Activated CD4-positive, alpha-beta memory T cell treated with anti-CD3 and anti-CD28 coated beads, Interleukin-2, amount 10 ng/mL, durations not matched to agents 7 days and 5 days (primary cell): ENCODE results near the gene SRP14. TPM values are rescaled to one million over a fixed set of nuclear protein-coding genes. Genes with fewer than 3 reads are reported as not detected.
"Not testable (repeated sequence)": the region's sequence is repeated elsewhere in the genome, so short reads cannot be mapped to it uniquely, and the experiment has no call there.

Experiments used
- CTCF ChIA-PET: fragments of 350-600 bp; sonication (Branson Sonifier 250); formaldehyde crosslinking; loops from one replicate; lab custom pipeline; 2021; ENCODE audit warnings: antibody characterized with exemption, inconsistent platforms; lab: Charles Lee
- POLR2A ChIA-PET: fragments of 350-600 bp; sonication (Branson Sonifier 250); formaldehyde crosslinking; loops from one replicate; lab custom pipeline; 2021; ENCODE audit warnings: antibody characterized with exemption; lab: Charles Lee
- DNase-seq: peaks from one replicate; pipeline ENCODE4 v3.0.0-alpha.2; 2020
- H3K27ac Mint-ChIP-seq: one replicate; pipeline ENCODE4 v1.8.0; 2021; ENCODE audit warnings: mild to moderate bottlenecking, mixed read lengths
- H3K27me3 Mint-ChIP-seq: one replicate; pipeline ENCODE4 v1.8.0; 2021; ENCODE audit warnings: mixed read lengths
- H3K36me3 Mint-ChIP-seq: one replicate; pipeline ENCODE4 v1.8.0; 2021; ENCODE audit warnings: low read depth, mixed read lengths
- H3K4me1 Mint-ChIP-seq: one replicate; pipeline ENCODE4 v1.8.0; 2021; ENCODE audit warnings: mixed read lengths
- H3K4me3 Mint-ChIP-seq: one replicate; pipeline ENCODE4 v1.8.0; 2021; ENCODE audit warnings: mild to moderate bottlenecking, mixed read lengths
- H3K9me3 Mint-ChIP-seq: one replicate; pipeline ENCODE4 v1.8.0; 2021; ENCODE audit warnings: mixed read lengths
- total RNA-seq, 2 experiments: library from RNA; stranded (reverse); gene quantifications; one replicate each; pipeline ENCODE4 v1.2.3, GENCODE V29; 2021

Gene SRP14
- total RNA-seq, 2 experiments from 2014 or later: 150 to 153 TPM

GRCh38 chr15:40044717-40045571 lies 6.0 kb upstream of the SRP14 start:
- peaks cover 11% of the 10 kb centered on the region for H3K36me3 Mint-ChIP-seq
- POLR2A ChIA-PET: interaction anchor here (0.9 to 1.6 kb wide), 9 partner anchors 9 to 230 kb away, joined by 3 to 18 read pairs (median 3); partner anchors contain the start of genes BMF and BUB1B
- peaks cover 77% of the 10 kb centered on the region for H3K4me1 Mint-ChIP-seq
- no peaks in the 10 kb centered on the region for H3K27me3 Mint-ChIP-seq
- peak; percentile 88 for DNase-seq
- peak overlapping the region; percentile 47 for H3K27ac Mint-ChIP-seq
- no peaks in the 10 kb centered on the region for H3K9me3 Mint-ChIP-seq
- no peak overlapping the region for H3K4me3 Mint-ChIP-seq
- CTCF ChIA-PET: interaction anchor here (0.6 to 8.4 kb wide), 34 partner anchors 8 to 282 kb away, joined by 3 to 146 read pairs (median 4); partner anchors contain the start of genes BMF and BUB1B

GRCh38 chr15:40043927-40044716 lies 5.1 kb upstream of the SRP14 start:
- peaks cover 73% of the 10 kb centered on the region for H3K4me1 Mint-ChIP-seq
- ChIA-PET POLR2A (interaction anchor here (1.8 kb wide), 1 partner anchor 70 kb away, joined by 4 read pairs; no protein-coding TSS in a partner anchor), CTCF (interaction anchor here (0.9 to 8.4 kb wide), 3 partner anchors 60 to 229 kb away, joined by 3 to 146 read pairs (median 4); partner anchors contain the start of gene BMF)
- no peaks in the 10 kb centered on the region for H3K27me3 Mint-ChIP-seq
- H3K4me3 Mint-ChIP-seq: no peak overlapping the region
- no peak for DNase-seq
- H3K27ac Mint-ChIP-seq: no peak overlapping the region
- no peaks in the 10 kb centered on the region for H3K9me3 Mint-ChIP-seq
- H3K36me3 Mint-ChIP-seq: peaks cover 10% of the 10 kb centered on the region

- POLR2A ChIA-PET: interaction anchor here (1.8 kb wide), 1 partner anchor 71 kb away, joined by 4 read pairs; no protein-coding TSS in a partner anchor
- Mint-ChIP-seq H3K36me3 (peaks cover 18% of the 10 kb centered on the region), H3K27me3 (no peaks in the 10 kb centered on the region), H3K4me1 (peaks cover 66% of the 10 kb centered on the region), H3K27ac (no peak overlapping the region), H3K4me3 (no peak overlapping the region), H3K9me3 (no peaks in the 10 kb centered on the region)
- DNase-seq: no peak
- CTCF ChIA-PET: interaction anchor here (0.9 to 8.4 kb wide), 2 partner anchors 61 to 174 kb away, joined by 3 to 146 read pairs; partner anchors contain the start of gene BMF
Observed at GRCh38 chr15:40042791-40043320, 3.9 kb upstream of the SRP14 start.

- ChIA-PET CTCF (interaction anchor here (0.7 to 4.1 kb wide), 6 partner anchors 11 to 238 kb away, joined by 3 to 20 read pairs (median 6); partner anchors contain the start of gene BMF), POLR2A (interaction anchor here (0.6 to 4.9 kb wide), 7 partner anchors 7 to 259 kb away, joined by 3 to 46 read pairs (median 4); partner anchors contain the start of gene BUB1B)
- H3K4me3 Mint-ChIP-seq: peak overlapping the region; percentile 68
- H3K27me3 Mint-ChIP-seq: no peaks in the 10 kb centered on the region
- no peaks in the 10 kb centered on the region for H3K9me3 Mint-ChIP-seq
- H3K4me1 Mint-ChIP-seq: peaks cover 62% of the 10 kb centered on the region
- DNase-seq: no peak
- H3K36me3 Mint-ChIP-seq: peaks cover 36% of the 10 kb centered on the region
- H3K27ac Mint-ChIP-seq: peak overlapping the region; percentile 57
Observed at GRCh38 chr15:40040770-40041169, 1.8 kb upstream of the SRP14 start.

- peaks cover 40% of the 10 kb centered on the region for H3K36me3 Mint-ChIP-seq
- peak overlapping the region; percentile 68 for H3K4me3 Mint-ChIP-seq
- ChIA-PET POLR2A (interaction anchor here (0.6 to 4.9 kb wide), 11 partner anchors 8 to 268 kb away, joined by 3 to 46 read pairs (median 5); partner anchors contain the start of genes BMF, BUB1B and PLCB2), CTCF (interaction anchor here (0.7 to 4.9 kb wide), 10 partner anchors 12 to 367 kb away, joined by 3 to 20 read pairs (median 8); partner anchors contain the start of genes BMF and BUB1B)
- peaks cover 61% of the 10 kb centered on the region for H3K4me1 Mint-ChIP-seq
- H3K27me3 Mint-ChIP-seq: no peaks in the 10 kb centered on the region
- no peaks in the 10 kb centered on the region for H3K9me3 Mint-ChIP-seq
- H3K27ac Mint-ChIP-seq: peak overlapping the region; percentile 57
- no peak for DNase-seq
Observed at GRCh38 chr15:40040293-40040635, 1.3 kb upstream of the SRP14 start.

- ChIA-PET CTCF (interaction anchor here (0.9 to 4.9 kb wide), 9 partner anchors 9 to 271 kb away, joined by 3 to 20 read pairs (median 5); partner anchors contain the start of genes BMF and BUB1B), POLR2A (interaction anchor here (0.9 to 4.9 kb wide), 9 partner anchors 9 to 270 kb away, joined by 3 to 46 read pairs (median 9); partner anchors contain the start of genes BMF, BUB1B, EIF2AK4 and FSIP1)
- H3K4me3 Mint-ChIP-seq: peak overlapping the region; percentile 100
- no peaks in the 10 kb centered on the region for H3K9me3 Mint-ChIP-seq
- peak overlapping the region; percentile 95 for H3K27ac Mint-ChIP-seq
- no peak for DNase-seq
- no peaks in the 10 kb centered on the region for H3K27me3 Mint-ChIP-seq
- H3K4me1 Mint-ChIP-seq: peaks cover 56% of the 10 kb centered on the region
- peaks cover 50% of the 10 kb centered on the region for H3K36me3 Mint-ChIP-seq
Observed at GRCh38 chr15:40038275-40038637, 725 bp downstream of the SRP14 start.

- CTCF ChIA-PET: interaction anchor here (0.7 to 4.9 kb wide), 10 partner anchors 8 to 272 kb away, joined by 3 to 20 read pairs (median 4); partner anchors contain the start of gene BMF
- H3K27me3 Mint-ChIP-seq: no peaks in the 10 kb centered on the region
- H3K4me1 Mint-ChIP-seq: peaks cover 56% of the 10 kb centered on the region
- H3K4me3 Mint-ChIP-seq: peak overlapping the region; percentile 100
- H3K9me3 Mint-ChIP-seq: no peaks in the 10 kb centered on the region
- DNase-seq: no peak
- H3K27ac Mint-ChIP-seq: peak overlapping the region; percentile 95
- H3K36me3 Mint-ChIP-seq: peaks cover 49% of the 10 kb centered on the region
- POLR2A ChIA-PET: interaction anchor here (0.5 to 4.9 kb wide), 10 partner anchors 10 to 270 kb away, joined by 3 to 46 read pairs (median 6); partner anchors contain the start of genes BMF, BUB1B, EIF2AK4 and FSIP1
Observed at GRCh38 chr15:40037721-40038120, 1.3 kb downstream of the SRP14 start.

- H3K4me1 Mint-ChIP-seq: peaks cover 39% of the 10 kb centered on the region
- not testable (repeated sequence) for H3K9me3 Mint-ChIP-seq, DNase-seq, H3K27me3 Mint-ChIP-seq, H3K4me3 Mint-ChIP-seq, H3K27ac Mint-ChIP-seq
- H3K36me3 Mint-ChIP-seq: peaks cover 69% of the 10 kb centered on the region
- ChIA-PET CTCF (interaction anchor here (0.6 to 4.9 kb wide), 8 partner anchors 10 to 522 kb away, joined by 3 to 20 read pairs (median 4); no protein-coding TSS in a partner anchor), POLR2A (interaction anchor here (1.3 to 1.5 kb wide), 2 partner anchors 12 to 134 kb away, joined by 3 read pairs; no protein-coding TSS in a partner anchor)
Observed at GRCh38 chr15:40035182-40035581, 3.8 kb downstream of the SRP14 start.

GRCh38 chr15:40034186-40034946 lies 4.6 kb downstream of the SRP14 start:
- Mint-ChIP-seq H3K27me3 (no peaks in the 10 kb centered on the region), H3K9me3 (no peaks in the 10 kb centered on the region), H3K4me3 (no peak overlapping the region), H3K4me1 (peaks cover 35% of the 10 kb centered on the region), H3K36me3 (peaks cover 75% of the 10 kb centered on the region), H3K27ac (peak overlapping the region; percentile 26)
- CTCF ChIA-PET: interaction anchor here (0.6 to 2.6 kb wide), 6 partner anchors 9 to 523 kb away, joined by 3 to 10 read pairs (median 4); no protein-coding TSS in a partner anchor
- no peak for DNase-seq
- POLR2A ChIA-PET: interaction anchor here (1.3 to 1.5 kb wide), 2 partner anchors 13 to 134 kb away, joined by 3 read pairs; no protein-coding TSS in a partner anchor

GRCh38 chr15:40032125-40032839 lies 6.7 kb downstream of the SRP14 start:
- Mint-ChIP-seq H3K27me3 (no peaks in the 10 kb centered on the region), H3K4me1 (peaks cover 23% of the 10 kb centered on the region), H3K36me3 (peaks cover 56% of the 10 kb centered on the region), H3K4me3 (no peak overlapping the region), H3K9me3 (no peaks in the 10 kb centered on the region), H3K27ac (no peak overlapping the region)
- DNase-seq: no peak
- CTCF ChIA-PET: interaction anchor here (0.9 to 1.0 kb wide), 2 partner anchors 13 to 121 kb away, joined by 3 to 4 read pairs; no protein-coding TSS in a partner anchor
- POLR2A ChIA-PET: interaction anchor here (0.6 kb wide), 1 partner anchor 1245 kb away, joined by 3 read pairs; no protein-coding TSS in a partner anchor
